ENCODE measurements around the gene SPINT2. TPM values are rescaled to one million over a fixed set of nuclear protein-coding genes. Genes with fewer than 3 reads are reported as not detected.
A peak's percentile ranks its signal among the peaks of the same experiment; 100 is the strongest.

Gene SPINT2
- total and polyA plus RNA-seq, 4 donors: 7.0 to 43.0 (median 10.7) TPM

GRCh38 chr19:38277549-38277948 is 13.2 kb downstream of the SPINT2 start:
- no peaks in the 10 kb centered on the region for H3K36me3 ChIP-seq (ENCODE audit: control insufficient read depth in 4 of 4, insufficient read depth in 3 of 4, low read depth in 1 of 4, low read length in 3 of 4)
- peak overlapping the region; percentile 5 to 67 for H3K27ac ChIP-seq (ENCODE audit: low read depth in 1 of 2, low read length in 2 of 2)
- 64% methylated on average over 5 of the region's 5 CpGs for WGBS
- H3K27me3 ChIP-seq (ENCODE audit: control insufficient read depth in 4 of 4, insufficient read depth in 4 of 4, low read length in 3 of 4): no peaks in the 10 kb centered on the region
- peaks cover 0 to 11% (median 5%) of the 10 kb centered on the region in 4 donors for H3K4me1 ChIP-seq (ENCODE audit: control insufficient read depth in 4 of 4, insufficient read depth in 4 of 4, low read length in 3 of 4)
- peak overlapping the region in 1 of 2 donors; percentile 19 for H3K9ac ChIP-seq (ENCODE audit: low read depth in 1 of 2, low read length in 2 of 2)
- TF ChIP-seq EGR1 (IDR thresholded peaks at IDR 0.05; ENCODE audit: low read depth in 2 of 2) (no peak), TAF1 (conservative IDR thresholded peaks at IDR 0.05) (no peak), GABPA (IDR thresholded peaks at IDR 0.05 in 1 of 2, conservative IDR thresholded peaks at IDR 0.05 in 1 of 2) (no peak), SP1 (IDR thresholded peaks at IDR 0.05) (no peak), RXRA (IDR thresholded peaks at IDR 0.05) (no peak), YY1 (IDR thresholded peaks at IDR 0.05) (no peak), HNF4A (conservative IDR thresholded peaks at IDR 0.05) (no peak), MAX (IDR thresholded peaks at IDR 0.05) (no peak), JUND (IDR thresholded peaks at IDR 0.05) (no peak), RAD21 (IDR thresholded peaks at IDR 0.05) (no peak), ATF3 (IDR thresholded peaks at IDR 0.05) (no peak), CTCF (IDR thresholded peaks at IDR 0.05; ENCODE audit: low read depth, low read length, missing input control) (no peak), REST (IDR thresholded peaks at IDR 0.05) (no peak), FOXA2 (IDR thresholded peaks at IDR 0.05) (no peak), NR2F2 (IDR thresholded peaks at IDR 0.05) (no peak), FOXA1 (IDR thresholded peaks at IDR 0.05) (no peak), HNF4G (IDR thresholded peaks at IDR 0.05) (no peak)
- H3K9me3 ChIP-seq (ENCODE audit: control insufficient read depth in 4 of 4, low read length in 3 of 4): no peaks in the 10 kb centered on the region
- no peak for DNase-seq (ENCODE audit: low spot score)
- H3K4me3 ChIP-seq (ENCODE audit: low read depth in 1 of 3, low read length in 3 of 3): no peak overlapping the region

GRCh38 chr19:38277969-38278680 is 13.8 kb downstream of the SPINT2 start:
- Histone ChIP-seq H3K36me3 (ENCODE audit: control insufficient read depth in 4 of 4, insufficient read depth in 3 of 4, low read depth in 1 of 4, low read length in 3 of 4) (no peaks in the 10 kb centered on the region), H3K9me3 (ENCODE audit: control insufficient read depth in 4 of 4, low read length in 3 of 4) (no peaks in the 10 kb centered on the region), H3K9ac (ENCODE audit: low read depth in 1 of 2, low read length in 2 of 2) (no peak overlapping the region), H3K27me3 (ENCODE audit: control insufficient read depth in 4 of 4, insufficient read depth in 4 of 4, low read length in 3 of 4) (no peaks in the 10 kb centered on the region), H3K4me1 (ENCODE audit: control insufficient read depth in 4 of 4, insufficient read depth in 4 of 4, low read length in 3 of 4) (peaks cover 0 to 11% (median 5%) of the 10 kb centered on the region in 4 donors), H3K27ac (ENCODE audit: low read depth in 1 of 2, low read length in 2 of 2) (peak overlapping the region in 1 of 2 donors; percentile 67), H3K4me3 (ENCODE audit: low read depth in 1 of 3, low read length in 3 of 3) (no peak overlapping the region)
- DNase-seq (ENCODE audit: low spot score): no peak
- WGBS: 70% methylated on average over 9 of the region's 9 CpGs
- TF ChIP-seq GABPA (IDR thresholded peaks at IDR 0.05 in 1 of 2, conservative IDR thresholded peaks at IDR 0.05 in 1 of 2): no peak
- TF ChIP-seq REST (IDR thresholded peaks at IDR 0.05): no peak
- TF ChIP-seq HNF4A (conservative IDR thresholded peaks at IDR 0.05): no peak
- peak; percentile 71 to 72 for TF ChIP-seq RXRA (IDR thresholded peaks at IDR 0.05)
- peak; percentile 100 for TF ChIP-seq NR2F2 (IDR thresholded peaks at IDR 0.05)
- TF ChIP-seq MAX (IDR thresholded peaks at IDR 0.05): no peak
- TF ChIP-seq RAD21 (IDR thresholded peaks at IDR 0.05): peak in 1 of 2 donors; percentile 21
- TF ChIP-seq JUND (IDR thresholded peaks at IDR 0.05): peak in 1 of 2 donors; percentile 27
- TF ChIP-seq TAF1 (conservative IDR thresholded peaks at IDR 0.05): no peak
- peak; percentile 68 for TF ChIP-seq SP1 (IDR thresholded peaks at IDR 0.05)
- peak; percentile 13 for TF ChIP-seq YY1 (IDR thresholded peaks at IDR 0.05)
